GM21423 (cell line): ENCODE results near the gene SQOR.

Experiments used
- ATAC-seq: cut with Tn5 transposase; IDR thresholded peaks from one replicate; pipeline ENCODE4 v1.9.1; 2021; ENCODE audit warnings: mild to moderate bottlenecking, moderate library complexity; ENCODE audit not compliant: unreplicated experiment

The SQOR gene

DNA sequence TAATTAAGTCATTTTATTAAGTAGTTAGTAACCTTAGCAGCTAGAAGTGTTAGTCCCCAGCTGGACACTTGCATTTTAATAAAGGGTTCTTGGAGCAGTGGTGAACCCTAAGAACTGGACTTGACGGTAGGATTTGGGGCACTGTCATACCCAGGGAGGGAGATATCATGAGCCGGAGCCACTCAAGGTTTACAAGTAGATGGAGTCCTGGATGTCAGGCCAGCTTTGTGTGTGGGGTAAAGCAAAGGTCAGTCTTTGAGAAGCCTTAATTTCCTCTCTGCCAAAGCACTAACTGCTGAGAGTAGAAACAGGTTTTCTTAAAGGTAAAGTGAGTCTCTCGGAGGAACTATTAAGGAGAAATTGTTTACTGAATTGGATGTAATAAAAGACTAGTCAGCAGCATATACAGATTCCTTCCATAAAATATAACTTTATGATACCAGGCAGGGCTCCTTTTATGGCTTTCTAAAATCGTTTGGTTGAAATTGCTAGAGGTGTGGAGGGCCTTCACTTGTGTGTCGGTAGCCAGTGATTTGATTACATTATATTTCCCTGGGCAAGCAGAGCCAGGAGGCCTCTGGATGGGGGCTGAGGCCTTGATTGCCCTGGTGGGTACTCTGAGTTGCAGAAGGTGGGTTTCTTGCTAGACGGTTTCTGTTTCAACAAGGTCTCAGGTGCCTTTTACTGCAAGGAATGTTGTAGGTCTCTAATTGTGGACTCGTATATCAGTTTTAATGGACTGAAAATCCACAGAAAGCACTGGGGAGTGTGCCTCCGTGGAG lies 23.1 kb downstream of the SQOR start:
- ATAC-seq, result no peak

- no peak for ATAC-seq
These were observed 25.6 kb downstream of the SQOR start for GRCh38 chr15:45660231-45660979.

- no peak for ATAC-seq
These were observed 27.5 kb downstream of the SQOR start for GRCh38 chr15:45662375-45662774.

DNA sequence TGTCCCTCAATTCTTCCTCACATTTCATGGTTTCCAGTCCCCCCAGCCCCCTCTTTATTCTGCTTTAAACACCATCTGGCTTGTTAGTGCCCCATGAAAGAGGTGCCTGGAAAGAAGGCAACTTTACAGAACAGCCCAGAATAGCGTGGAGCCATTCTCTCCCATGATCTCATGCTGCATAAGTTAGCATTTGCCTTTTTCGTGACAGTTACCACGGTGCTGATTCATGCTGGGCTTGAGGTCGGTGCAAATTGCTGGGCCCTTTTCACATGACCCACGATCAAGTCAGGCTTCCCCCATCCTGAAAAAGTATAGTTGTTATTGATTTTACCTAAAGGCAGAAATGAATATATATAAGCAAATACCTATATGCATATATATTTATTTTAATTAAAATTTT lies 29.6 kb downstream of the SQOR start:
- no peak for ATAC-seq

- no peak for ATAC-seq
These were observed 30.4 kb downstream of the SQOR start for GRCh38 chr15:45665261-45665660.

GRCh38 chr15:45666119-45666875 lies 31.5 kb downstream of the SQOR start:
- no peak for ATAC-seq

GRCh38 chr15:45667002-45667401 lies 32.2 kb downstream of the SQOR start:
- no peak for ATAC-seq

GRCh38 chr15:45668386-45668785 lies 33.6 kb downstream of the SQOR start:
- no peak for ATAC-seq

GRCh38 chr15:45669422-45669821 lies 34.6 kb downstream of the SQOR start:
- ATAC-seq, result no peak

DNA sequence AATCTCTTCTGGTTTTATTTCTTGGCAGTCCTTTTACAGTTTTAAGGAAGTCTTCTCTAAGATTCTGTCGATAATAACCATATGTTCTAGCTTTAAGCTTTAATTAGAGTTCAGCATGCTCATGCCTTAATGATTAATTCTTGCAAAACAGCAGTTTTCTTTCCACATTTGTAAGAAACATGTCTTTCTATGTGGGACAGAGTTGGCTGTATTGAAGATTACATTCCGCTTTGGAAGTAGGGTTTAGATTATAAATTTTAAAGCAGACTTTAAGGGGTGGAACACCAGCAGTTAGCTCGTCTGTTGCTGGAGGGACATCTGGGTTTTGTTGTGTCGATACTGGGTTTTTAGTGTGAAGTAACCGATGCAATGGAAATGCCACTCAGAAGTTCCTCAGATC lies 35.3 kb downstream of the SQOR start:
- no peak for ATAC-seq

- no peak for ATAC-seq
These were observed 35.7 kb downstream of the SQOR start for GRCh38 chr15:45670511-45670910.

- ATAC-seq, result no peak
These were observed 39.8 kb downstream of the SQOR start for GRCh38 chr15:45674677-45675076.

GRCh38 chr15:45677797-45678196 lies 43.0 kb downstream of the SQOR start:
- no peak for ATAC-seq

DNA sequence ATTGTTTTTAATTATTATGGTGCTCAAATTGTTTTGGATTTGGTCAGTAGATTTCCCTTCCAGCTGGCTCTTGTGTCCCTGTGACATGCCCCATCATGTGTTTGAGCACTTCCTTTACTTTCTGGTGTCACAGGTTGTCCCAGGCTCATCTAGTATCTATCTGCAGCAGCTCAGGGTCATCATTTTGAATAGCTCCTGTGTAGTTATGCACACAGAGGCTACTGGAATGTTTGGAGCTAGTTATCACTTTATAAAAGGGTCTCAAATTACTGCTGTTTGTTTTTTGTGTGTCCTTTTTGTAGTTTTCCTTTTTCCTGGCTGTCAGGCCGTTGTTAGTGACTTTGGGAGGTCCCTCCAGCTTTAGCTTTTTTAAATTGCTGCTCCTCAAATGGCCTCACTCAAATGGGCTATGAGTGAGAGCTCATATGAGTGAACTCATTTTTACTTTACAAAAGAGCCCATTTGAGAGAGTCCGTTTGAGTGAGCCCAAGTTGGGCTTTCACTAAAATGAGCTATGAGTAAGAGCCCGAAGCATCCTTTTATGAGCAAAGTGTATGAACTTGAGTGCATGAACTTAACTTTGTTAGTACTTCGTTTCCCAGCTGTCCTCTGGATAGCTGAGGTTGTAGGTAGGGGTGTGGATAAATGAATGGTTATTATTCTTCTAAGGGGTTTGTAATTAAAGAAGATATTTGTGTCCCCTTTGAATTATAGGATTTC lies 43.8 kb downstream of the SQOR start:
- no peak for ATAC-seq

- no peak for ATAC-seq
These were observed 49.7 kb downstream of the SQOR start for GRCh38 chr15:45684533-45684932.

- ATAC-seq, result no peak
These were observed 54.8 kb downstream of the SQOR start for GRCh38 chr15:45689616-45690015.

- no peak for ATAC-seq
These were observed 55.9 kb downstream of the SQOR start for GRCh38 chr15:45690581-45691260.

- no peak for ATAC-seq
These were observed 66.3 kb downstream of the SQOR start for GRCh38 chr15:45701108-45701507.

DNA sequence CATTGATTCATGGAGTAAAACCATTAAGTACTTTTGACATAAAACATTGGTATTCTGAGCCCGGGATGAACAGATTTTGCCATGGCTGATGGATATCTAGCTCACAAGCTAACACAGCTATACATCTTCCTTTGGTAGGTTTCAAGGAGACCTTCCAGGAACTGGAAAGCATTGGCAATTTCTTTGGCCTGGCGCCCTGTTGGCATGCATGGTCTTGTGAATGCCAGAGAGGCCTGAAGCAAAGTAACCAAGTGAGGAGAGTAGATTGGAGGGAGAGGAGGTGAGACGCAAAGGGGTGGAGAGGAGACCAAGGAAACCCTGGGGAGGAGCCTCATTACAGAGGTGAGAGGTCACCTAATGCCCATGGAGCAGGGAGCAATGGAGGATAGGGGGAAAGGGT lies 67.2 kb downstream of the SQOR start:
- ATAC-seq, result no peak

GRCh38 chr15:45703670-45704328 lies 69.0 kb downstream of the SQOR start:
- ATAC-seq, result no peak
